AG09319 (cell line): ENCODE results near the gene F2RL2.

Experiments used
- DNase-seq: peaks from one replicate; pipeline ENCODE4 v3.0.0-alpha.2; 2010; ENCODE audit warnings: low read depth; ENCODE audit errors: extremely low read depth
- TF ChIP-seq, protein P1 (sequence below): IDR thresholded peaks from 2 replicates; pipeline ENCODE4 v1.5.1; 2011; ENCODE audit warnings: low read depth, mild to moderate bottlenecking, inconsistent platforms, low read length, moderate library complexity

Gene F2RL2

DNA sequence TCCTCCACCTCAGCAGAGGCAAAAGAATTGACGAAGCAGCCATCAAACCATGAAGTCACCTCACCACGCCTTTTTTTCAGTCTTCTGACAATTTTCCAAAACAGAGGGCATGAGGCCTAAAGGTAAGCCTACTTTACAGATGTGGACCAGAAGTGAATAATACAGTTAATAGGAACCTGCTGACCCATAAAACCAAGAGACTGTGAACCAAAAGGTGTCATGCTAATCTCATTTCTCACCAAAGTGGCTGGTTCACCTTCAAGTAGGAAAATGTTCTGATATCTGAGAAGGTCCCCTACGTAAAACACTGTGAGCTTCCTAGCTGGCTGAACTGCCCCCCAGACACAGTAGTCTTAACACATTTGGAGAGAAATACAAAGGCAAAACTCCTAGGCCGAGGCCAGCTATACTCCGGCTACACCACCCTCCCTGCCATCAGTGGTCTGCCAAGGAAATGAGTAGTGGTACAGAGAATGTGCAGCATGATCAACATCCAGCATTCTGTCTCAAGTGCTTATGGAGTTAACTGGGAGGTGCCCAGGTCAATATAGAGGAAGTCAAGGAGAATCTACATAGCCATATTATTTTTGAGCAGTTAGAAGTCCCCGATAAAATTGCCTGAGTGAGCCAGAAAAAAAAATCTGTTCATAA is 19.3 kb upstream of the F2RL2 start:
- no peak for DNase-seq
- TF ChIP-seq, protein P1, sequence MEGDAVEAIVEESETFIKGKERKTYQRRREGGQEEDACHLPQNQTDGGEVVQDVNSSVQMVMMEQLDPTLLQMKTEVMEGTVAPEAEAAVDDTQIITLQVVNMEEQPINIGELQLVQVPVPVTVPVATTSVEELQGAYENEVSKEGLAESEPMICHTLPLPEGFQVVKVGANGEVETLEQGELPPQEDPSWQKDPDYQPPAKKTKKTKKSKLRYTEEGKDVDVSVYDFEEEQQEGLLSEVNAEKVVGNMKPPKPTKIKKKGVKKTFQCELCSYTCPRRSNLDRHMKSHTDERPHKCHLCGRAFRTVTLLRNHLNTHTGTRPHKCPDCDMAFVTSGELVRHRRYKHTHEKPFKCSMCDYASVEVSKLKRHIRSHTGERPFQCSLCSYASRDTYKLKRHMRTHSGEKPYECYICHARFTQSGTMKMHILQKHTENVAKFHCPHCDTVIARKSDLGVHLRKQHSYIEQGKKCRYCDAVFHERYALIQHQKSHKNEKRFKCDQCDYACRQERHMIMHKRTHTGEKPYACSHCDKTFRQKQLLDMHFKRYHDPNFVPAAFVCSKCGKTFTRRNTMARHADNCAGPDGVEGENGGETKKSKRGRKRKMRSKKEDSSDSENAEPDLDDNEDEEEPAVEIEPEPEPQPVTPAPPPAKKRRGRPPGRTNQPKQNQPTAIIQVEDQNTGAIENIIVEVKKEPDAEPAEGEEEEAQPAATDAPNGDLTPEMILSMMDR = no peak

DNA sequence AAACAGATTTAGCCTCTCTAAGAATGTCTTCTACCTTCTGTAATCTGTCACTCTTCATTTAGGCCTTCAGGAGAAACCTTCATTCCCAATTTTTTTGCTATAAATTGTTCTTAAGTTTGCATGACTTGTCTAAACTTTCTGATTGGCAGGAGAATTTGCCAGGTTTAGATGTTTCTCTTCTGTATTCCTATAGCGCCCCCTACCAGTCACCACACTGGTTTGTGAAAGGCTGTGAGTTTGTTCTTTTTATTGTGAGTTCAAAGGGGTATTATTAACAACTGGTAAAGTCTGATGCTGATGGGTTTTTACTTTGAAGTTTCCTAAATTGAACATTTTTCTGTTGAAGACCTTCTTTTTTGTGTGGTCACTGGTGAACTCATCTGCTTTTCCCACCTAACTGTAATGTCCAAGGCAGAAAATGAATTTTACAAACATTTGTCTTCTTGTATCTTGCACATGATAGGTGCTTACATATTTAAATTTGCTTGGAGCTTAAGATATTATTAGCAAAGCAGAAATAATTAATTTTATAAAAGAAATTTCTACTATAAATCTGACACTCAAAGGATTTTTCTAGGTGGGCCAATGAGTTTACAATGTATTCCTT is 18.4 kb upstream of the F2RL2 start:
- DNase-seq = peak; percentile 38

DNA sequence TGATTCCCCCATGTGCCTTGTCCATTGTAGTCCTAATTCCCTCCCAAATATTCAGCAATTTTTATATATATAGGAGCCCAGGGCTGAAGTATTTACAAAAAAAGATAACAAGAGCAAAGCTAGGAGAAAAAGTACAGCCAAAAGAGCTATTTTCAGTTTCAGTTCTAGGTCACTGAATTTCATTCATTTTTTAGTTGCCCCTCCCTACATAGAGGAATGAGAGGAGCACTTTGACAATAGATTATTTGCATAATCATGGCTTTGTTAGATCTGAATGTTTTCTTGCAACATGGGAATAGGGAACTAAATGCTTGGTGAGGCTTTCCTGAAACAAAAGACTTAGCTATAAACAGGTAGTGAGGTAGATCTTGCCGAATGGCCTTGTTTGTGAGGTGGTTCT is 15.3 kb upstream of the F2RL2 start:
- TF ChIP-seq, protein P1 = no peak
- no peak for DNase-seq

More for the DNA sequence above, 18.4 kb upstream of the F2RL2 start:
- TF ChIP-seq, protein P1 = peak; percentile 81

DNA sequence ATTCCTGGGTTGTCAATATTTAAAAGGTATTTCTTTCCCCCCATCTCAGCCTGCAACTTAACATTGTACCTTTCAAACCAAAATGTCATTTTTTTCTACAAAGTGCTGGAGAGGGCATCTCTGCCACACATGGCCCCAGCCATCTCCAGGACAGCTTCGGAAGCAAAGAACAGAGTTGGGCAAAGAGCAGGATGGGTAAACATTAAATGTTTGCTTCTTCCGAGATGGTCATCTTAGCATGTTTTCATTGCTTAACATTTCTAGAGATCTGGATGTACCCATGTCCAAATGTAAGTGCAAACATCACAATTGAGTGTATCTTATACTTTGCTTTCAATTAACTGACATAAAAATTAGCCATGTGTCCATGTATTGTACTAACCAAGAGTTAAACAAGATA is 14.3 kb upstream of the F2RL2 start:
- TF ChIP-seq, protein P1 = no peak
- DNase-seq = no peak

DNA sequence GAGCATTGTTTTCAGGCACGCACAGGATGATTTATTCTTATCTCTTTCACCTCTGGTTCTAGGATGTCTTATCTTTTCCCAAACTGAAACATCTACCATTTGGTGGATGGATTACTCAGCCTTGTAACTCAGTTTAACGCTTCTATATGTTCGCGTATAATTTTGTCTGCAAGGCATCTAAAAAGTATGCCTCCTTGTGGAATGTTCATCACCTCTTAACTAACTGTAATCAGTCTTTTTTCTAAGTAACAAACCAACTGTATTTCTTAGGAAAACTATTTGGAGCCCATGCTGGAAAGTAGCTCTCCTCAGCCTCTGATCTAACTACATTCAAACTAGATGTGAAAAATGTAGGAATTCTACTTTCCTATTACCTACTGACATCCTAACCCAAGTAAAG is 11.5 kb upstream of the F2RL2 start:
- no peak for DNase-seq
- TF ChIP-seq, protein P1 = no peak

DNA sequence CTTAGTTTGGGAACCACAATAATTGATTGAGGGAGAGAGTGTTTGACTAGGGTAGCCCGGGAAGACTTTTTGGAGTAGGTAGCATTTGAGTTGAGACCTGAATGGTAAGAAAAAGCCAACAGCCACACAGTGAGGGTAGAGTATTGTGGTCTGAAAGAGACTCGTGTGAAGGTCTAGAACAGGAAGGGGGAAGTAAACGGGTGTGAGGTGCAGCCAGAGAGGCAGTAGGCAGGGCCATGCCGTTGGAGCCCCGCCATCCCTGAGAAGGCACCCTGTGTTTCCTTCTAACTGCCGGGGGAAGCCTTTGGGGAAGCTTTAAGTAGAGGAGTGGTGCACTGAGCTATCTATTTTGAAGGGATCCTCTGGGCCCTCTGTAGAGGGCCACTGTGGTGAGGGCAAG is 3.5 kb upstream of the F2RL2 start:
- TF ChIP-seq, protein P1 = no peak

DNA sequence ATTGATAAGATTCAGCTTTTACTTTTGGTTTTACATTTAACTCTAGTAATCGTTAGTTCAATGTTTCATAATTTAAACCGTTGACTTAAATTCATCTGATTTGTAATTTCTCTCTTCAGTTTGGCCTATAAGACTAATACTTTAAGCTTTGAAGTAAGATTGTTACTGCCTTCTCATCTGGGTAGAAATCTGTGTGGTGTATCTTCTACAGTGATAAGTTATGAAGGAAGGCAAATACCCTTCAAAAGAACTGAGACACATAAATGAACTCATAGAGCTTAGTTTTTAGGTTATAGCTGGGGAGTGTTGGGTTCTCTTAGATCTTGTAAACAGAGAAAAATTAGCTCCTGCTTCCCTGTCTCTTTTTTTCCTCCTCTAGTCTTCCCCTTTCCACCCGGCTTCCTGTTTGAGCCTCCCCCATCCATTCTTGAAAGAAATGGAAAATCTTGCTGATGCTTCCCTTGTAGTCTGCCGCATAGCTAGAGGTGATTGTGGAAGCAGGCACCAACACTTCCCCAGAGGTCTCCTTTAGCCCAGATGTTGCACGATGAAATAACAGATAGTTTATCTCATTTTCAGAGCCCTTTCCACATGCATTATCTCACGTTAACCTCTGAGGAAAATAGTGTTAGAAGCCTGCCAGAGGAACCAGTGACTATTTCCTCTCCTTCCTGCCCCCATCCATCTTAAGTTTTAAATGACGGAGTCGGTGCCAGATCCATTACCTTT is 2.0 kb upstream of the F2RL2 start:
- no peak for DNase-seq

More for the DNA sequence above, 3.5 kb upstream of the F2RL2 start:
- DNase-seq = no peak

More for the DNA sequence above, 2.0 kb upstream of the F2RL2 start:
- TF ChIP-seq, protein P1 = no peak
